ENCODE results near the gene MVD.
A peak's percentile ranks its signal among the peaks of the same experiment; 100 is the strongest.

Gene MVD

GRCh38 chr16:88662843-88663606 lies at the start of gene MVD:
Gene MVD, minus strand, starts transcription at chr16:88663091. Its CDS starts 11 bp downstream, at chr16:88663080.
- peak; percentile 80 to 86 for DNase-seq (ENCODE audit: low read depth in 2 of 2)

- no peak for DNase-seq (ENCODE audit: low read depth in 2 of 2)
Measured at GRCh38 chr16:88712362-88712979, 49.6 kb upstream of the MVD start.

- no peak for DNase-seq (ENCODE audit: low read depth in 2 of 2)
Measured at GRCh38 chr16:88711750-88712340, 49.0 kb upstream of the MVD start.

- DNase-seq (ENCODE audit: low read depth in 2 of 2): no peak
Measured at GRCh38 chr16:88710556-88710955, 47.7 kb upstream of the MVD start.

GRCh38 chr16:88706965-88707826 lies 44.3 kb upstream of the MVD start:
- DNase-seq (ENCODE audit: low read depth in 2 of 2): no peak

- DNase-seq (ENCODE audit: low read depth in 2 of 2): peak; percentile 74 to 90
Measured at GRCh38 chr16:88706229-88706964, 43.5 kb upstream of the MVD start, which contains the start of the genes CTU2 and RNF166. Gene CTU2, plus strand, starts transcription at chr16:88706503. Its CDS starts 28 bp downstream, at chr16:88706531. Gene RNF166, minus strand, starts transcription at chr16:88706408. Its CDS starts 83 bp downstream, at chr16:88706325.

GRCh38 chr16:88705801-88706228 lies 42.9 kb upstream of the MVD start:
- no peak for DNase-seq (ENCODE audit: low read depth in 2 of 2)

- no peak for DNase-seq (ENCODE audit: low read depth in 2 of 2)
Measured at GRCh38 chr16:88705076-88705684, 42.3 kb upstream of the MVD start.

GRCh38 chr16:88703486-88704309 lies 40.8 kb upstream of the MVD start:
- peak in 1 of 2 donors; percentile 29 for DNase-seq (ENCODE audit: low read depth in 2 of 2)

- no peak for DNase-seq (ENCODE audit: low read depth in 2 of 2)
Measured at GRCh38 chr16:88702371-88703210, 39.7 kb upstream of the MVD start.

- DNase-seq (ENCODE audit: low read depth in 2 of 2): no peak
Measured at GRCh38 chr16:88701581-88702370, 38.9 kb upstream of the MVD start.

GRCh38 chr16:88700636-88701482 lies 38.0 kb upstream of the MVD start:
- DNase-seq (ENCODE audit: low read depth in 2 of 2): peak; percentile 80 to 88

- no peak for DNase-seq (ENCODE audit: low read depth in 2 of 2)
Measured at GRCh38 chr16:88700322-88700635, 37.4 kb upstream of the MVD start.

GRCh38 chr16:88699180-88699579 lies 36.3 kb upstream of the MVD start:
- no peak for DNase-seq (ENCODE audit: low read depth in 2 of 2)

- DNase-seq (ENCODE audit: low read depth in 2 of 2): no peak
Measured at GRCh38 chr16:88698646-88699045, 35.8 kb upstream of the MVD start.

GRCh38 chr16:88697831-88698615 lies 35.1 kb upstream of the MVD start:
- no peak for DNase-seq (ENCODE audit: low read depth in 2 of 2)
